ENCODE data around the gene TESK1.
"Not testable (repeated sequence)": the region's sequence is repeated elsewhere in the genome, so short reads cannot be mapped to it uniquely, and the experiment has no call there.

DNA sequence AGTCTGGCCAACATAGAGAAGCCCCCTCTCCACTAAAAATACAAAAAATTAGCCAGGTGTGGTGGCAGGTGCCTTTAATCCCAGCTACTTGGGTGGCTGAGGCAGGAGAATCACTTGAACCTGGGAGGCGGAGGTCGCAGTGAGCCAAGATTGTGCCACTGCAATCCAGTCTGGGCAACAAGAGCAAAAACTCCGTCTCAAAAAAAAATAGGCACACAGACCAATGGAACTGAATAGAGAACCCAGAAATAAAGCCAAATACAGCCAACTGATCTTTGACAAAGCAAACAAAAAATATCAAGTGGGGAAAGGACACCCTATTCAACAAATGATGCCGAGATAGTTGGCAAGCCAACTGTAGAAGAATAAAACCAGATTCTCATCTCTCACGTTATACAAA lies 16.6 kb upstream of the TESK1 start:
- not testable (repeated sequence) for TF ChIP-seq CTCF, EP300 (IDR thresholded peaks at IDR 0.05)
